CD4-positive, CD25-positive, alpha-beta regulatory T cell (primary cell): ENCODE measurements around the gene CRAMP1. TPM values are rescaled to one million over a fixed set of nuclear protein-coding genes. Genes with fewer than 3 reads are reported as not detected.

Experiments
- ATAC-seq, 2 donors: fragments of 150-1000 bp; cut with Tn5 transposase; one replicate each; pipeline ENCODE4 v1.10.0; 2021; ENCODE audit warnings: low read depth in 2 of 2, moderate number of reproducible peaks in 2 of 2, moderate library complexity in 1 of 2
- DNase-seq, 3 donors: peaks; one replicate each; pipeline versions ENCODE4 v3.0.0 to v3.0.0-alpha.2; 2012 to 2022; ENCODE audit warnings: mixed read lengths in 1 of 3
- H3K27ac ChIP-seq: one replicate; pipeline ENCODE4 v1.7.0; 2013; ENCODE audit warnings: mild to moderate bottlenecking, low read length; ENCODE audit not compliant: insufficient read depth, poor library complexity, severe bottlenecking
- H3K27me3 ChIP-seq: one replicate; pipeline ENCODE4 v1.7.0; 2013; ENCODE audit warnings: low read length; ENCODE audit not compliant: control insufficient read depth, insufficient read depth
- H3K36me3 ChIP-seq: one replicate; pipeline ENCODE4 v1.7.0; 2013; ENCODE audit warnings: mild to moderate bottlenecking, low read length, moderate library complexity; ENCODE audit not compliant: control insufficient read depth, insufficient read depth
- H3K4me1 ChIP-seq: 2 replicates; pipeline ENCODE4 v1.7.0; 2013; ENCODE audit warnings: mild to moderate bottlenecking, low read length; ENCODE audit not compliant: insufficient read depth, control insufficient read depth, poor library complexity, severe bottlenecking
- H3K4me3 ChIP-seq: one replicate; pipeline ENCODE4 v1.7.0; 2013; ENCODE audit warnings: low read depth, mild to moderate bottlenecking, low read length, moderate library complexity
- H3K9me3 ChIP-seq, 2 experiments: 1 replicate in 1 of 2; 2 replicates in 1 of 2; pipeline ENCODE4 v1.7.0; 2013; ENCODE audit warnings: low read length in 2 of 2, mild to moderate bottlenecking in 1 of 2, moderate library complexity in 1 of 2; ENCODE audit not compliant: control insufficient read depth in 2 of 2
- H3K27ac Mint-ChIP-seq, 3 donors: one replicate each; pipeline ENCODE4 v1.8.0; 2020 to 2022; ENCODE audit warnings: mild to moderate bottlenecking in 3 of 3, mixed read lengths in 3 of 3, moderate library complexity in 2 of 3
- H3K27me3 Mint-ChIP-seq: one replicate; pipeline ENCODE4 v1.8.0; 2022; ENCODE audit warnings: mild to moderate bottlenecking, mixed read lengths
- H3K36me3 Mint-ChIP-seq: one replicate; pipeline ENCODE4 v1.8.0; 2020; ENCODE audit warnings: mixed read lengths
- H3K4me1 Mint-ChIP-seq, 4 donors: one replicate each; pipeline ENCODE4 v1.8.0; 2020 to 2022; ENCODE audit warnings: mixed read lengths in 4 of 4, mild to moderate bottlenecking in 1 of 4
- H3K4me3 Mint-ChIP-seq, 4 donors: one replicate each; pipeline ENCODE4 v1.8.0; 2020 to 2022; ENCODE audit warnings: mild to moderate bottlenecking in 4 of 4, mixed read lengths in 4 of 4, moderate library complexity in 3 of 4
- H3K9me3 Mint-ChIP-seq, 7 donors: one replicate each; pipeline ENCODE4 v1.8.0; 2020 to 2022; ENCODE audit warnings: mixed read lengths in 7 of 7, mild to moderate bottlenecking in 3 of 7, moderate library complexity in 2 of 7
- polyA plus RNA-seq, 4 donors: library from polyadenylated mRNA; unstranded; fragments of 300-500 nt; fragmentation: Illumina TruSeq; gene quantifications; one replicate each; pipeline ENCODE4 v1.2.3, GENCODE V29; 2021
- total RNA-seq: library from RNA; stranded (reverse); gene quantifications from one replicate; pipeline ENCODE4 v1.2.3, GENCODE V29; 2022

CRAMP1 gene
- total and polyA plus RNA-seq, 5 donors from 2014 or later: 0.49 to 30.5 (median 1.3) TPM

GRCh38 chr16:1654505-1655268, 42.5 kb downstream of the CRAMP1 start:
- Histone ChIP-seq H3K9me3 (no peaks in the 10 kb centered on the region), H3K27me3 (no peaks in the 10 kb centered on the region), H3K36me3 (peaks cover 23% of the 10 kb centered on the region), H3K4me3 (no peak overlapping the region), H3K27ac (no peak overlapping the region), H3K4me1 (no peaks in the 10 kb centered on the region)
- Mint-ChIP-seq H3K27ac (peak overlapping the region in 2 of 3 donors; percentile 38 to 67), H3K9me3 (no peaks in the 10 kb centered on the region), H3K4me1 (peaks cover 5 to 12% (median 6%) of the 10 kb centered on the region in 4 donors), H3K4me3 (peak overlapping the region in 1 of 4 donors; percentile 55), H3K27me3 (no peaks in the 10 kb centered on the region), H3K36me3 (peaks cover 29% of the 10 kb centered on the region)
- DNase-seq: no peak
- ATAC-seq: no peak

GRCh38 chr16:1655269-1655807, 43.2 kb downstream of the CRAMP1 start:
- H3K36me3 Mint-ChIP-seq: peaks cover 30% of the 10 kb centered on the region

GRCh38 chr16:1655909-1656807, 44.0 kb downstream of the CRAMP1 start:
- DNase-seq: no peak
- H3K4me3 ChIP-seq: no peak overlapping the region
- Mint-ChIP-seq H3K4me3 (no peak overlapping the region), H3K36me3 (peaks cover 27% of the 10 kb centered on the region), H3K27me3 (no peaks in the 10 kb centered on the region), H3K4me1 (peaks cover 0 to 6% (median 2%) of the 10 kb centered on the region in 4 donors), H3K27ac (no peak overlapping the region), H3K9me3 (no peaks in the 10 kb centered on the region)
- H3K4me1 ChIP-seq: no peaks in the 10 kb centered on the region
- peaks cover 28% of the 10 kb centered on the region for H3K36me3 ChIP-seq
- ATAC-seq: no peak
- H3K9me3 ChIP-seq: no peaks in the 10 kb centered on the region
- no peak overlapping the region for H3K27ac ChIP-seq
- H3K27me3 ChIP-seq: no peaks in the 10 kb centered on the region

More at GRCh38 chr16:1655269-1655807, 43.2 kb downstream of the CRAMP1 start:
- Histone ChIP-seq H3K27ac (no peak overlapping the region), H3K4me1 (no peaks in the 10 kb centered on the region), H3K36me3 (peaks cover 27% of the 10 kb centered on the region), H3K4me3 (no peak overlapping the region), H3K9me3 (no peaks in the 10 kb centered on the region), H3K27me3 (no peaks in the 10 kb centered on the region)
- ATAC-seq (no peak), DNase-seq (no peak)
- Mint-ChIP-seq H3K27me3 (no peaks in the 10 kb centered on the region), H3K4me1 (peaks cover 4 to 10% (median 5%) of the 10 kb centered on the region in 4 donors), H3K4me3 (peak overlapping the region in 1 of 4 donors; percentile 16), H3K9me3 (no peaks in the 10 kb centered on the region), H3K27ac (no peak overlapping the region)

- no peaks in the 10 kb centered on the region for H3K9me3 Mint-ChIP-seq
- Histone ChIP-seq H3K36me3 (peaks cover 32% of the 10 kb centered on the region), H3K27ac (no peak overlapping the region), H3K9me3 (no peaks in the 10 kb centered on the region), H3K27me3 (no peaks in the 10 kb centered on the region), H3K4me1 (no peaks in the 10 kb centered on the region), H3K4me3 (no peak overlapping the region)
- H3K4me1 Mint-ChIP-seq: peaks cover 0 to 6% (median 0%) of the 10 kb centered on the region in 4 donors
- no peak for DNase-seq
- H3K27ac Mint-ChIP-seq: no peak overlapping the region
- no peaks in the 10 kb centered on the region for H3K27me3 Mint-ChIP-seq
- ATAC-seq: no peak
- peaks cover 23% of the 10 kb centered on the region for H3K36me3 Mint-ChIP-seq
- no peak overlapping the region for H3K4me3 Mint-ChIP-seq
Observed at GRCh38 chr16:1656808-1657617, 44.9 kb downstream of the CRAMP1 start.

GRCh38 chr16:1657841-1658240, 45.7 kb downstream of the CRAMP1 start:
- DNase-seq (no peak), ATAC-seq (no peak)
- H3K27ac ChIP-seq: no peak overlapping the region
- H3K27me3 Mint-ChIP-seq: no peaks in the 10 kb centered on the region
- peak overlapping the region in 1 of 3 donors; percentile 80 for H3K27ac Mint-ChIP-seq
- no peaks in the 10 kb centered on the region for H3K4me1 ChIP-seq
- peaks cover 26% of the 10 kb centered on the region for H3K36me3 Mint-ChIP-seq
- H3K36me3 ChIP-seq: peaks cover 35% of the 10 kb centered on the region
- peaks cover 0 to 6% (median 0%) of the 10 kb centered on the region in 4 donors for H3K4me1 Mint-ChIP-seq
- no peaks in the 10 kb centered on the region for H3K27me3 ChIP-seq
- H3K9me3 ChIP-seq: no peaks in the 10 kb centered on the region
- no peak overlapping the region for H3K4me3 ChIP-seq
- peak overlapping the region in 1 of 4 donors; percentile 18 for H3K4me3 Mint-ChIP-seq
- H3K9me3 Mint-ChIP-seq: no peaks in the 10 kb centered on the region

GRCh38 chr16:1659031-1659430, 46.9 kb downstream of the CRAMP1 start:
- H3K27me3 Mint-ChIP-seq: no peaks in the 10 kb centered on the region
- H3K27ac Mint-ChIP-seq: no peak overlapping the region
- Histone ChIP-seq H3K9me3 (no peaks in the 10 kb centered on the region), H3K36me3 (peaks cover 42% of the 10 kb centered on the region), H3K4me3 (no peak overlapping the region), H3K4me1 (no peaks in the 10 kb centered on the region), H3K27ac (no peak overlapping the region), H3K27me3 (no peaks in the 10 kb centered on the region)
- peaks cover 0 to 6% (median 0%) of the 10 kb centered on the region in 4 donors for H3K4me1 Mint-ChIP-seq
- peaks cover 36% of the 10 kb centered on the region for H3K36me3 Mint-ChIP-seq
- DNase-seq (no peak), ATAC-seq (no peak)
- H3K9me3 Mint-ChIP-seq: no peaks in the 10 kb centered on the region
- no peak overlapping the region for H3K4me3 Mint-ChIP-seq

- no peak overlapping the region for H3K27ac Mint-ChIP-seq
Observed at GRCh38 chr16:1661826-1662225, 49.7 kb downstream of the CRAMP1 start.

More at GRCh38 chr16:1661826-1662225, 49.7 kb downstream of the CRAMP1 start:
- no peak overlapping the region for H3K27ac ChIP-seq
- H3K36me3 Mint-ChIP-seq: peaks cover 37% of the 10 kb centered on the region
- no peaks in the 10 kb centered on the region for H3K27me3 Mint-ChIP-seq
- ATAC-seq (no peak), DNase-seq (no peak)
- no peak overlapping the region for H3K4me3 ChIP-seq
- no peaks in the 10 kb centered on the region for H3K27me3 ChIP-seq
- no peaks in the 10 kb centered on the region for H3K4me1 ChIP-seq
- no peak overlapping the region for H3K4me3 Mint-ChIP-seq
- no peaks in the 10 kb centered on the region for H3K9me3 ChIP-seq
- H3K4me1 Mint-ChIP-seq: no peaks in the 10 kb centered on the region
- H3K36me3 ChIP-seq: peaks cover 49% of the 10 kb centered on the region
- H3K9me3 Mint-ChIP-seq: no peaks in the 10 kb centered on the region
